Glutamatergic neuron (in vitro differentiated cells): Measurements from ENCODE around the gene PTK6. TPM values are rescaled to one million over a fixed set of nuclear protein-coding genes. Genes with fewer than 3 reads are reported as not detected.

Experiments used
- DNase-seq: peaks from one replicate; pipeline ENCODE4 v3.0.0; 2022
- H3K27ac Mint-ChIP-seq: one replicate; pipeline ENCODE4 v1.8.0; 2020; ENCODE audit warnings: mild to moderate bottlenecking, mixed read lengths, inconsistent platforms; ENCODE audit not compliant: unreplicated experiment
- H3K27me3 Mint-ChIP-seq: one replicate; pipeline ENCODE4 v1.8.0; 2020; ENCODE audit warnings: mild to moderate bottlenecking, moderate library complexity, mixed read lengths, inconsistent platforms; ENCODE audit not compliant: unreplicated experiment
- H3K36me3 Mint-ChIP-seq: one replicate; pipeline ENCODE4 v1.8.0; 2020; ENCODE audit warnings: mild to moderate bottlenecking, mixed read lengths, inconsistent platforms; ENCODE audit not compliant: unreplicated experiment
- H3K4me1 Mint-ChIP-seq: one replicate; pipeline ENCODE4 v1.8.0; 2020; ENCODE audit warnings: mild to moderate bottlenecking, low read depth, mixed read lengths, inconsistent platforms; ENCODE audit not compliant: unreplicated experiment
- H3K4me3 Mint-ChIP-seq: one replicate; pipeline ENCODE4 v1.8.0; 2020; ENCODE audit warnings: mild to moderate bottlenecking, mixed read lengths, inconsistent platforms; ENCODE audit not compliant: unreplicated experiment
- H3K9me3 Mint-ChIP-seq: one replicate; pipeline ENCODE4 v1.8.0; 2020; ENCODE audit warnings: mild to moderate bottlenecking, moderate library complexity, mixed read lengths, inconsistent platforms; ENCODE audit not compliant: unreplicated experiment
- CTCF ChIP-seq: fragments of 200-600 bp; sonication (generic); IDR thresholded peaks from one replicate; pipeline ENCODE4 v1.5.0; 2021; ENCODE audit not compliant: partially characterized antibody, unreplicated experiment
- total RNA-seq: library from RNA; stranded (reverse); fragmentation: NEBNext Ultra II Directional; extraction: Animal tissue kit (Norgen Biotek cat#: 25700); gene quantifications from one replicate; pipeline ENCODE4 v1.2.1, GENCODE V29; 2021; ENCODE audit not compliant: unreplicated experiment

Gene PTK6
- total RNA-seq, 1 donor from 2014 or later, result 0.17 TPM

GRCh38 chr20:63563225-63563935 lies 26.2 kb upstream of the PTK6 start:
- H3K4me3 Mint-ChIP-seq, result no peak overlapping the region
- H3K9me3 Mint-ChIP-seq, result peaks cover 3% of the 10 kb centered on the region
- no peak overlapping the region for H3K27ac Mint-ChIP-seq
- no peaks in the 10 kb centered on the region for H3K27me3 Mint-ChIP-seq
- no peaks in the 10 kb centered on the region for H3K4me1 Mint-ChIP-seq
- TF ChIP-seq CTCF, result no peak
- DNase-seq, result no peak
- H3K36me3 Mint-ChIP-seq, result no peaks in the 10 kb centered on the region

GRCh38 chr20:63562461-63563224 lies 25.5 kb upstream of the PTK6 start:
- H3K27me3 Mint-ChIP-seq, result peaks cover 3% of the 10 kb centered on the region

GRCh38 chr20:63561624-63562396 lies 24.6 kb upstream of the PTK6 start:
- no peak for TF ChIP-seq CTCF
- H3K27ac Mint-ChIP-seq, result no peak overlapping the region
- H3K9me3 Mint-ChIP-seq, result peaks cover 3% of the 10 kb centered on the region
- no peaks in the 10 kb centered on the region for H3K4me1 Mint-ChIP-seq
- no peak overlapping the region for H3K4me3 Mint-ChIP-seq
- no peak for DNase-seq
- H3K36me3 Mint-ChIP-seq, result no peaks in the 10 kb centered on the region
- peaks cover 3% of the 10 kb centered on the region for H3K27me3 Mint-ChIP-seq

More at GRCh38 chr20:63562461-63563224, 25.5 kb upstream of the PTK6 start:
- no peaks in the 10 kb centered on the region for H3K4me1 Mint-ChIP-seq
- H3K27ac Mint-ChIP-seq, result no peak overlapping the region
- DNase-seq, result no peak
- H3K4me3 Mint-ChIP-seq, result no peak overlapping the region
- H3K36me3 Mint-ChIP-seq, result no peaks in the 10 kb centered on the region
- TF ChIP-seq CTCF, result no peak
- H3K9me3 Mint-ChIP-seq, result peaks cover 3% of the 10 kb centered on the region

- peaks cover 3% of the 10 kb centered on the region for H3K27me3 Mint-ChIP-seq
- no peak for DNase-seq
- H3K27ac Mint-ChIP-seq, result no peak overlapping the region
- H3K4me1 Mint-ChIP-seq, result no peaks in the 10 kb centered on the region
- H3K4me3 Mint-ChIP-seq, result no peak overlapping the region
- no peaks in the 10 kb centered on the region for H3K36me3 Mint-ChIP-seq
- H3K9me3 Mint-ChIP-seq, result peaks cover 5% of the 10 kb centered on the region
- TF ChIP-seq CTCF, result no peak
These were observed 23.9 kb upstream of the PTK6 start for GRCh38 chr20:63560856-63561609.
